H1 (cell line): ENCODE measurements around the gene S100A6. TPM values are rescaled to one million over a fixed set of nuclear protein-coding genes. Genes with fewer than 3 reads are reported as not detected.

Source experiments
- CTCF ChIA-PET: fragments of 300-600 bp; sonication (Branson Sonifier 250); formaldehyde crosslinking; loops from one replicate; lab custom pipeline; 2021; ENCODE audit not compliant: partially characterized antibody; lab: Charles Lee
- POLR2A ChIA-PET: fragments of 300-600 bp; sonication (Branson Sonifier 250); formaldehyde crosslinking; loops from one replicate; lab custom pipeline; 2021; ENCODE audit warnings: inconsistent platforms; ENCODE audit not compliant: partially characterized antibody; lab: Charles Lee
- DNase-seq, 2 experiments: peaks; one replicate each; pipeline versions ENCODE4 v3.0.0 to v3.0.0-alpha.2; 2010 to 2022; ENCODE audit warnings: low spot score in 2 of 2, low read depth in 1 of 2, mixed read lengths in 1 of 2
- FAIRE-seq: peaks from 2 replicates; lab custom pipeline; 2011; peaks lifted over from hg19 to GRCh38; lab: Jason Lieb, UNC
- H2AFZ ChIP-seq: 2 replicates; pipeline ENCODE4 v1.8.1; 2012; ENCODE audit warnings: low read length, inconsistent platforms
- H2AK5ac ChIP-seq: 2 replicates; pipeline ENCODE4 v1.6.1; 2013; ENCODE audit warnings: low read depth, low read length
- H2BK120ac ChIP-seq: replicated peaks from 2 replicates; pipeline ENCODE3; 2013; ENCODE audit warnings: low read depth, low read length, inconsistent platforms
- H2BK12ac ChIP-seq: 2 replicates; pipeline ENCODE4 v1.6.1; 2013; ENCODE audit warnings: low read depth, low read length
- H2BK15ac ChIP-seq: 2 replicates; pipeline ENCODE4 v1.6.1; 2013; ENCODE audit warnings: low read length
- H2BK20ac ChIP-seq: 2 replicates; pipeline ENCODE4 v1.6.1; 2013; ENCODE audit warnings: low read length
- H2BK5ac ChIP-seq: 2 replicates; pipeline ENCODE4 v1.6.1; 2013; ENCODE audit warnings: low read depth, low read length
- H3K14ac ChIP-seq: 2 replicates; pipeline ENCODE4 v1.6.1; 2013; ENCODE audit warnings: inconsistent platforms; ENCODE audit not compliant: insufficient read length
- H3K18ac ChIP-seq: 2 replicates; pipeline ENCODE4 v1.6.1; 2013; ENCODE audit warnings: low read length; ENCODE audit errors: extremely low read depth
- H3K23ac ChIP-seq: 2 replicates; pipeline ENCODE4 v1.6.1; 2013; ENCODE audit warnings: inconsistent platforms; ENCODE audit not compliant: insufficient read length
- H3K23me2 ChIP-seq: 2 replicates; pipeline ENCODE4 v1.6.1; 2013; ENCODE audit warnings: low read depth, low read length
- H3K27ac ChIP-seq: 2 replicates; pipeline ENCODE4 v1.6.1; 2011; ENCODE audit warnings: low read depth, low read length, inconsistent platforms
- H3K27me3 ChIP-seq, 4 experiments: replicated peaks in 1 of 4; 1 replicate in 1 of 4; 2 replicates in 3 of 4; pipeline versions ENCODE4 v1.6.1 to v1.8.1; 2011 to 2013; ENCODE audit warnings: low read length in 3 of 4, mild to moderate bottlenecking in 3 of 4, inconsistent platforms in 2 of 4, mixed read lengths in 2 of 4, moderate library complexity in 1 of 4; ENCODE audit not compliant: control insufficient read depth in 3 of 4, insufficient read depth in 3 of 4; ENCODE audit errors: extremely low read depth in 1 of 4
- H3K36me3 ChIP-seq, 4 experiments: 2 replicates each; pipeline versions ENCODE4 v1.6.1 to v1.8.1; 2011 to 2013; ENCODE audit warnings: mild to moderate bottlenecking in 4 of 4, low read length in 3 of 4, moderate library complexity in 2 of 4, control low read depth in 1 of 4, inconsistent platforms in 1 of 4; ENCODE audit not compliant: insufficient read depth in 4 of 4, control insufficient read depth in 2 of 4
- H3K4ac ChIP-seq: replicated peaks from 2 replicates; pipeline ENCODE3; 2013; ENCODE audit warnings: low read length, low read depth, mixed read lengths, inconsistent platforms; ENCODE audit not compliant: insufficient read length
- H3K4me1 ChIP-seq, 4 experiments: replicated peaks in 1 of 4; 1 replicate in 1 of 4; 2 replicates in 3 of 4; pipeline versions ENCODE4 v1.6.1 to v1.8.1; 2011 to 2013; ENCODE audit warnings: low read length in 3 of 4, inconsistent platforms in 2 of 4, mixed read lengths in 1 of 4; ENCODE audit not compliant: insufficient read depth in 4 of 4, control insufficient read depth in 3 of 4
- H3K4me2 ChIP-seq, 2 experiments: 2 replicates each; pipeline versions ENCODE4 v1.6.1 to v1.8.1; 2011 to 2013; ENCODE audit warnings: low read depth in 2 of 2, low read length in 2 of 2, control low read depth in 1 of 2, inconsistent platforms in 1 of 2, mild to moderate bottlenecking in 1 of 2; ENCODE audit not compliant: insufficient read depth in 1 of 2
- H3K4me3 ChIP-seq, 4 experiments: fragments of 200-600, 300-600 bp in 1 of 4; sonication (generic), shearing (Covaris generic), sonication (Bioruptor Twin) in 1 of 4; 2 replicates each; pipeline versions ENCODE4 v1.5.1 to v1.8.1; 2011 to 2016; ENCODE audit warnings: low read length in 4 of 4, low read depth in 3 of 4, control low read depth in 2 of 4, inconsistent platforms in 2 of 4, mild to moderate bottlenecking in 2 of 4, mixed read lengths in 1 of 4, moderate library complexity in 1 of 4; ENCODE audit not compliant: insufficient read depth in 2 of 4; ENCODE audit errors: extremely low read depth in 1 of 4
- H3K56ac ChIP-seq: replicated peaks from 2 replicates; pipeline ENCODE3; 2013; ENCODE audit warnings: low read depth, mild to moderate bottlenecking, mixed read lengths, low read length, inconsistent platforms; ENCODE audit not compliant: insufficient read length
- H3K79me1 ChIP-seq: 2 replicates; pipeline ENCODE4 v1.6.1; 2013; ENCODE audit warnings: low read depth, low read length, control low read depth
- H3K79me2 ChIP-seq, 2 experiments: 2 replicates each; pipeline versions ENCODE4 v1.6.1 to v1.8.1; 2012 to 2013; ENCODE audit warnings: low read length in 2 of 2, mild to moderate bottlenecking in 2 of 2, inconsistent platforms in 1 of 2; ENCODE audit not compliant: insufficient read depth in 2 of 2, control insufficient read depth in 1 of 2
- H3K9ac ChIP-seq, 4 experiments: replicated peaks in 1 of 4; 1 replicate in 1 of 4; 2 replicates in 3 of 4; pipeline versions ENCODE4 v1.6.1 to v1.8.1; 2011 to 2013; ENCODE audit warnings: low read depth in 3 of 4, low read length in 3 of 4, control low read depth in 2 of 4, mild to moderate bottlenecking in 2 of 4, moderate library complexity in 2 of 4, inconsistent platforms in 1 of 4; ENCODE audit errors: extremely low read depth in 1 of 4
- H3K9me3 ChIP-seq, 2 experiments: 2 replicates each; pipeline versions ENCODE4 v1.6.1 to v1.8.1; 2012 to 2013; ENCODE audit warnings: mild to moderate bottlenecking in 2 of 2, moderate library complexity in 2 of 2, control low read depth in 1 of 2, inconsistent platforms in 1 of 2, low read depth in 1 of 2, low read length in 1 of 2, mixed read lengths in 1 of 2; ENCODE audit not compliant: insufficient read depth in 2 of 2
- H4K20me1 ChIP-seq, 2 experiments: replicated peaks in 1 of 2; 2 replicates each; pipeline versions ENCODE3 to v1.8.1; 2011 to 2013; ENCODE audit warnings: inconsistent platforms in 2 of 2, low read length in 2 of 2, mild to moderate bottlenecking in 1 of 2; ENCODE audit not compliant: insufficient read depth in 2 of 2, control insufficient read depth in 1 of 2
- H4K5ac ChIP-seq: 2 replicates; pipeline ENCODE4 v1.6.1; 2013; ENCODE audit warnings: low read length, low read depth, mixed read lengths, inconsistent platforms; ENCODE audit not compliant: insufficient read length
- H4K8ac ChIP-seq: 2 replicates; pipeline ENCODE4 v1.8.0; 2013; ENCODE audit warnings: mild to moderate bottlenecking, moderate library complexity, low read length, inconsistent platforms; ENCODE audit not compliant: insufficient read depth; ENCODE audit errors: extremely low read depth
- H4K91ac ChIP-seq: replicated peaks from 2 replicates; pipeline ENCODE3; 2013; ENCODE audit warnings: low read length, mixed read lengths, inconsistent platforms; ENCODE audit not compliant: insufficient read length
- SIX5 ChIP-seq: IDR thresholded peaks from 2 replicates; pipeline ENCODE4 v1.6.1; 2011; ENCODE audit warnings: mild to moderate bottlenecking, low read depth, low read length
- WGBS, 2 experiments: shearing (Covaris generic) in 1 of 2; methylation state at CpG; one replicate each; pipeline versions ENCODE4 v1.1.6 to v1.1.7; 2013 to 2015; ENCODE audit warnings: low lambda C conversion rate in 2 of 2, mixed read lengths in 2 of 2, inconsistent platforms in 1 of 2, low coverage in 1 of 2, missing lambda C conversion rate in 1 of 2; ENCODE audit not compliant: insufficient replicate concordance in 2 of 2, insufficient coverage in 1 of 2, insufficient read length in 1 of 2; ENCODE audit errors: extremely low coverage in 1 of 2, missing lambda C conversion rate in 1 of 2; 5-methylcytosine and 5-hydroxymethylcytosine counted together
- polyA plus RNA-seq, 7 experiments: library from polyadenylated mRNA; depleted of rRNA in 3 of 7; stranded (reverse) in 5 of 7; unstranded in 2 of 7; fragments of >200 nt in 5 of 7; fragments of 200-250 nt in 2 of 7; gene quantifications; 1 replicate in 5 of 7; 2 replicates in 1 of 7; 4 replicates in 1 of 7; pipeline versions ENCODE4 v1.2.1 to v1.2.3, GENCODE V29; 2011 to 2013; ENCODE audit warnings: missing spikeins in 2 of 7, mixed read lengths in 2 of 7
- total RNA-seq: library from RNA; stranded (reverse); fragmentation: NEBNext Ultra II Directional; extraction: Animal tissue kit (Norgen Biotek cat#: 25700); gene quantifications from 2 replicates; pipeline ENCODE4 v1.2.1, GENCODE V29; 2021

The S100A6 gene
- total and polyA plus RNA-seq, 2 of the 8 experiments (the other 6 are each of a cell fraction or from before 2014, with no cell fraction given): 11.1 to 63.0 TPM

DNA sequence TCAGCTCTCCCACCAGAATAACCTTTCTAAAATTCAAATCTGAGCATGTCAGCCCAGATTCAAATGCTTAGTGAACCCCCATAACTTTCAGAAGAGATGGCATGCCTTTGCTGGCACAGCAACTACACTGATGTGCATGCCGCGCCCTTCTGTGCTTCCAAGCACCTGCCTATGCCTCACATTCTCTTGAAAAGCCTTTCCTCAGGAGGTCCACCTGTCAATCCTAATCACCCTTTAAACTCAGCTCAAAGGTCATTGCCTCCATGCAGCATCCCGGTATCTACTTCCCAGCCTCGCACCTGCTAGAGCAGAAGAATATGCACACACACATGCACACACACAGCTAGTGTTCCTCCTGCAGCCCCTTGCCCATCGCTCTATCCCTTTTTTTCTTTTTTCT lies 35.1 kb upstream of the S100A6 start:
- Histone ChIP-seq H3K4me1 (peaks cover 11 to 22% (median 17%) of the 10 kb centered on the region in 4 experiments), H3K36me3 (no peaks in the 10 kb centered on the region), H2AFZ (no peak overlapping the region), H2BK5ac (no peak overlapping the region), H3K56ac (no peak overlapping the region), H3K14ac (no peak overlapping the region), H2AK5ac (no peak overlapping the region), H3K9me3 (peaks cover 0 to 10% of the 10 kb centered on the region in 2 experiments; a peak in 1 of 4 replicates), H3K23me2 (peaks cover 2% of the 10 kb centered on the region), H3K79me2 (no peaks in the 10 kb centered on the region), H2BK120ac (no peak overlapping the region), H3K4me2 (no peak overlapping the region), H4K8ac (no peak overlapping the region), H3K18ac (no peak overlapping the region), H3K4ac (no peak overlapping the region), H4K20me1 (no peaks in the 10 kb centered on the region), H2BK15ac (no peak overlapping the region; the same call in 1 of the 2 replicates), H4K91ac (no peak overlapping the region), H3K4me3 (no peak overlapping the region), H3K27ac (no peak overlapping the region), H3K27me3 (0 out of 7 replicates have a peak, but pooled peaks cover 0 to 4% (median 0%) of the 10 kb centered on the region in 4 experiments), H3K23ac (no peak overlapping the region), H3K79me1 (no peaks in the 10 kb centered on the region), H4K5ac (no peak overlapping the region), H2BK20ac (no peak overlapping the region), H2BK12ac (0 out of 2 replicates have a peak overlapping the region, but pooled peaks have one; percentile 23), H3K9ac (no peak overlapping the region)
- WGBS, 2 experiments: 90% methylated on average over 4 of the region's 5 CpGs; no CpG with 5 or more reads in 1 of the 2 experiments
- TF ChIP-seq SIX5: no peak
- ChIA-PET POLR2A (interaction anchor here (1.0 to 2.3 kb wide), 2 partner anchors 29 to 56 kb away, joined by 3 to 19 read pairs; partner anchors contain the start of gene S100A13), CTCF (interaction anchor here (0.7 to 7.5 kb wide), 10 partner anchors 20 to 214 kb away, joined by 3 to 224 read pairs (median 21); partner anchors contain the start of genes S100A1, S100A13, S100A14 and S100A16)
- FAIRE-seq (no peak), DNase-seq (no peak)
